ENCODE measurements around the gene FETUB. TPM values are rescaled to one million over a fixed set of nuclear protein-coding genes. Genes with fewer than 3 reads are reported as not detected.

FETUB gene
- not detected for total RNA-seq

GRCh38 chr3:186639778-186640472, at the start of gene FETUB:
TSS of gene FETUB (plus strand) at chr3:186640399. CDS start at chr3:186640461, 62 bp downstream.

GRCh38 chr3:186612721-186613636, 27.2 kb upstream of the FETUB start, which contains the start of gene AHSG:
TSS of gene AHSG (plus strand) at chr3:186613060. CDS start at chr3:186613142, 82 bp downstream.

GRCh38 chr3:186665625-186666188, 25.5 kb downstream of the FETUB start, which contains the start of gene HRG:
TSS of gene HRG (plus strand) at chr3:186666014. CDS start at chr3:186666032, 18 bp downstream.

Small RNA genes lying within 50 kb of the gene (small RNA-seq; reads per million reads assigned to genes)
- 0 reads per million in 2 donors for gene RF00017

Other genes with a start within 250 kb of the FETUB start
- gene CRYGS, start 96.0 kb upstream of the FETUB start, total RNA-seq = 1 to 10 TPM; 1.0 to 2.3 TPM
- 10 to 100 TPM; 16.5 to 22.6 TPM for gene TBCCD1, start 73.1 kb upstream of the FETUB start, total RNA-seq
- 10 to 100 TPM; 42.7 to 62.3 TPM for gene DNAJB11, start 69.7 kb upstream of the FETUB start, total RNA-seq
- gene AHSG, start 27.3 kb upstream of the FETUB start, total RNA-seq = not detected
- gene HRG, start 25.6 kb downstream of the FETUB start, total RNA-seq = not detected
- gene KNG1, start 77.0 kb downstream of the FETUB start, total RNA-seq = not detected
- gene EIF4A2, start 143.2 kb downstream of the FETUB start, total RNA-seq = 100 to 1,000 TPM; 373 to 375 TPM
- 10 to 100 TPM; 25.8 to 63.3 TPM for gene RFC4, start 166.1 kb downstream of the FETUB start, total RNA-seq
- not detected for gene ADIPOQ, start 202.3 kb downstream of the FETUB start, total RNA-seq